ENCODE measurements around the gene ERICH3.

ERICH3 gene

DNA sequence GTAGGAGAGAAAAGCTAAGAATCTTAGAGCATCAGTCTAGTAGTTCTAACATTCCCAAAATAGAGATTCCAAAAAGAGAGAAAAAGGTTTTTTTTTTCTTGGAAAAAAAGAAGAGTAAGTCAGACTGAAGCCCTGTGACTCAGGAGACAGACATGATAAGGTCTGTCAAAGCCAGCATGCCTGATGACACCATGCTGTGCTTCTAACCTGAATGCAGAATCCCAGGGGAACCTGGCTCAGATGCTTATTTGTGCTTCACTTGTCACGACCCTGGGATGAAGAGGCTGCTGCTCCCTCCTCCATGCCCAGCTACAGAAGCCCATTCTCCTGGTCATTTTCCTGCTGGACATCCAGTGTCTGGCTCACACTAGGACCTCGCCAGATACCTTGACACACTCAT lies 44.3 kb downstream of the ERICH3 start:
- DNase-seq (ENCODE audit: extremely low spot score) = no peak
- POLR2A ChIA-PET = no interaction called here
- TF ChIP-seq, protein P1, sequence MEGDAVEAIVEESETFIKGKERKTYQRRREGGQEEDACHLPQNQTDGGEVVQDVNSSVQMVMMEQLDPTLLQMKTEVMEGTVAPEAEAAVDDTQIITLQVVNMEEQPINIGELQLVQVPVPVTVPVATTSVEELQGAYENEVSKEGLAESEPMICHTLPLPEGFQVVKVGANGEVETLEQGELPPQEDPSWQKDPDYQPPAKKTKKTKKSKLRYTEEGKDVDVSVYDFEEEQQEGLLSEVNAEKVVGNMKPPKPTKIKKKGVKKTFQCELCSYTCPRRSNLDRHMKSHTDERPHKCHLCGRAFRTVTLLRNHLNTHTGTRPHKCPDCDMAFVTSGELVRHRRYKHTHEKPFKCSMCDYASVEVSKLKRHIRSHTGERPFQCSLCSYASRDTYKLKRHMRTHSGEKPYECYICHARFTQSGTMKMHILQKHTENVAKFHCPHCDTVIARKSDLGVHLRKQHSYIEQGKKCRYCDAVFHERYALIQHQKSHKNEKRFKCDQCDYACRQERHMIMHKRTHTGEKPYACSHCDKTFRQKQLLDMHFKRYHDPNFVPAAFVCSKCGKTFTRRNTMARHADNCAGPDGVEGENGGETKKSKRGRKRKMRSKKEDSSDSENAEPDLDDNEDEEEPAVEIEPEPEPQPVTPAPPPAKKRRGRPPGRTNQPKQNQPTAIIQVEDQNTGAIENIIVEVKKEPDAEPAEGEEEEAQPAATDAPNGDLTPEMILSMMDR (IDR thresholded peaks at IDR 0.05; ENCODE audit: control extremely low read depth, extremely low read depth, low read depth, missing control alignments) = no peak
- CTCF ChIA-PET = interaction anchor here (1.3 to 1.9 kb wide), 2 partner anchors 13 to 35 kb away, joined by 4 to 5 read pairs; no protein-coding TSS in a partner anchor

DNA sequence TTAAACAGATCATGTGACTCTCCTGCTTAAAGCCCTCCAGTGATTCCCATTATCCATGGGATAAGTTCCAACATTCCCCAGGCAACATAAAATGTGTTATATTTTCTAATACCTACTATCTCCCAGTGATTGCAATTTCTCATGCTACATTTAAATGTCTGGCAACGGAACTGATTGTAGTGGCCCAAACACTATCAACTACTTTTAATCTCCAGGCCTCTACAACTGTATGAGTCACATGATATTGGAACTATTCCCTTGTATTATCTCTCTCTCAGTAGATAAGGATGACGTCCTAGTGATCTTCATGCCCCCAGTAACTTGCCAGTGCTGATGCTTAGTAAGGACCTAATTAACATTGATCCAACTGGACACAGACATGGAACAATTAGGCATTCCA lies 49.9 kb downstream of the ERICH3 start:
- POLR2A ChIA-PET = no interaction called here
- TF ChIP-seq, protein P1 (IDR thresholded peaks at IDR 0.05; ENCODE audit: control extremely low read depth, extremely low read depth, low read depth, missing control alignments) = no peak
- DNase-seq (ENCODE audit: extremely low spot score) = no peak
- CTCF ChIA-PET = no interaction called here

DNA sequence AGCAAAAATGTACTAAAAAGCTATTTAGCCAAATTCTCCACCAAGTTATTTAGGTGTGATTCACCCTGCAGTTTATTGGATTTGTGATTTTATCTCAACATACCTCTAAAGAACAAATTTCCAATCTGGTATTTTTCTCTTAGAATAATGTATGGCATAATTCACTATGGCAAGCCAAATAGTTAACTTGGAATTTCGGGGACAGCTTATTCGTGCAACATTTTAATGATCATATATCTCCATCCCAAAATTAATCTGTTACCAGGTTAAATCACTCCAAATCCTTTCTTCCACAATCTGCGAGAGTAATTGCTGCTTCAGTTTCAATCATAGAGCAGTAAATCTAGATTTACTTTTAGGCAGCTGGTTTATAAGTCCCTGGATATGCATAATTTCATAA lies 53.4 kb downstream of the ERICH3 start:
- no peak for DNase-seq (ENCODE audit: extremely low spot score)
- CTCF ChIA-PET = no interaction called here
- POLR2A ChIA-PET = no interaction called here
- TF ChIP-seq, protein P1 (IDR thresholded peaks at IDR 0.05; ENCODE audit: control extremely low read depth, extremely low read depth, low read depth, missing control alignments) = no peak

DNA sequence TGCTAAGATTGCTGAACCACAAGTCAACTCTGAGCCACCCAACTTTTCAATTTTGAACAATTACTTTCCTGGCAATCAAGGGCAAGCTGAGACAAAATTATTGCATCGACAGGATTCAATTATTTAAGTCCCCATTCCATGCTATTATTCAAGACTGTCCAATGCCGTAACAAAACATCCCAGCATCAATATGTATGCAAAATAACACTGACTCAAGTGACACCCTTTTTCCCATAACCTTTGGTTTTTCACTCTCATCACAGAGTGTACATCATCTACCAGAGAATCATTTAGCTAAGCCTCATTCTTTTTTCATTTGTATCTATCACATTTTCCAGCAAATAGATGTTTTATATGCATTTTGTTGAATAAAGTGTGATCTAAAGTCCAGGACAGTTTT lies 54.6 kb downstream of the ERICH3 start:
- ChIA-PET CTCF (interaction anchor here (1.1 to 2.2 kb wide), 2 partner anchors 9 to 71 kb away, joined by 5 to 7 read pairs; no protein-coding TSS in a partner anchor), POLR2A (no interaction called here)
- TF ChIP-seq, protein P1 (IDR thresholded peaks at IDR 0.05; ENCODE audit: control extremely low read depth, extremely low read depth, low read depth, missing control alignments) = no peak

DNA sequence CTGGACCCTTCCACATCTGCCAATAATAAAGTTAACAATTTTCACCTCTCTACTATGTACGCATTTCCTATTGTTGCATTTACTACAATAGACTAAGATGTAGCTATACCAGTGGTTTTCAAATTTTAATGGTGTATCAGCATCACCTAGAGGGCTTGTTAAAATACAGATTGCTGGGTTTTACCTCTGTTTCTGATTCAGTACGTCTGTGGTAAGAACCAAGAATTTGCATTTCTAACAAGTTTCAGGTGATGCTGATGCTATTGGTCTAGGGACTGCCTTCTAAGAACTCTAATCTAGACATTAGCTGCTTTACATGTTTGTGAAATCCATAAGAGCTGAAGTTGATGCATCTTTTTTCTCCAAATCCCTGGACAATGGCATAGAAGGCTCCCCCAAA lies 59.7 kb downstream of the ERICH3 start:
- DNase-seq (ENCODE audit: extremely low spot score) = no peak
- ChIA-PET CTCF (interaction anchor here (1.3 kb wide), 1 partner anchor 9 kb away, joined by 3 read pairs; no protein-coding TSS in a partner anchor), POLR2A (no interaction called here)
- TF ChIP-seq, protein P1 (IDR thresholded peaks at IDR 0.05; ENCODE audit: control extremely low read depth, extremely low read depth, low read depth, missing control alignments) = no peak

More for the DNA sequence above, 54.6 kb downstream of the ERICH3 start:
- DNase-seq (ENCODE audit: extremely low spot score) = no peak

DNA sequence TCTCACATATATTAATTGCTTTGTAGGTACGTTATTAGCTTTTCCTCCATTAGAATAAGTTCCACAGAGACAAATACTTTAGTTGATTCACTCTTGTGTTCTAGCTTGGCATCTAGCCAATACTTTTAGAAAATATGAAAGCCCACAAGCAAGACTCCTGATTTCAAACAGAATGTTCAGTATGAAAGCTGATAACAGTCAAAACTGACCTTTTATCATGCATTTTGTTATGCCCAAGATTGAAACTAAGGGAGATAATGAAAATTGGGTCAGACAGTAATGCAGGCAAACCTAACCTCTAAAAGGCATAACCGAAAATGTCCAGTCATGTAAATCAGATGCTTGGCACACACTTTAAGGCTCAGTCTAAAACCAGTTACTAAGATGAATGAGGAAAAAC lies 61.7 kb downstream of the ERICH3 start:
- no peak for DNase-seq (ENCODE audit: extremely low spot score)
- ChIA-PET CTCF (interaction anchor here (0.9 kb wide), 1 partner anchor 86 kb away, joined by 3 read pairs; no protein-coding TSS in a partner anchor), POLR2A (no interaction called here)
- TF ChIP-seq, protein P1 (IDR thresholded peaks at IDR 0.05; ENCODE audit: control extremely low read depth, extremely low read depth, low read depth, missing control alignments) = no peak

All from GM10248 (cell line).